IPS DF 6.9 (cell line): Measurements from ENCODE around the gene RYR3.
"Not testable (repeated sequence)": the region's sequence is repeated elsewhere in the genome, so short reads cannot be mapped to it uniquely, and the experiment has no call there.

Experiments
- DNase-seq: peaks from one replicate; pipeline ENCODE4 v3.0.0-alpha.2; 2013; ENCODE audit warnings: low read depth, low spot score
- H3K27ac ChIP-seq: one replicate; pipeline ENCODE4 v1.5.1; 2013; ENCODE audit warnings: low read length, control low read depth
- H3K27me3 ChIP-seq: 2 replicates; pipeline ENCODE4 v1.6.1; 2013; ENCODE audit warnings: mild to moderate bottlenecking, low read length; ENCODE audit not compliant: control insufficient read depth, insufficient read depth
- H3K36me3 ChIP-seq: 2 replicates; pipeline ENCODE4 v1.6.1; 2013; ENCODE audit warnings: low read length; ENCODE audit not compliant: control insufficient read depth, insufficient read depth
- H3K4me1 ChIP-seq: 2 replicates; pipeline ENCODE4 v1.6.1; 2013; ENCODE audit warnings: low read length; ENCODE audit not compliant: control insufficient read depth, insufficient read depth
- H3K4me3 ChIP-seq: 2 replicates; pipeline ENCODE4 v1.5.1; 2013; ENCODE audit warnings: mild to moderate bottlenecking, low read length
- H3K9me3 ChIP-seq: 2 replicates; pipeline ENCODE4 v1.6.1; 2013; ENCODE audit warnings: low read length, inconsistent platforms; ENCODE audit not compliant: control insufficient read depth, insufficient read depth
- WGBS: extraction: QIAGEN DNeasy Blood & Tissue Kit; methylation state at CpG from one replicate; pipeline ENCODE4 v1.1.7; 2013; ENCODE audit warnings: mixed read lengths, missing lambda C conversion rate; ENCODE audit not compliant: insufficient read length, insufficient coverage; 5-methylcytosine and 5-hydroxymethylcytosine counted together

Gene RYR3

DNA sequence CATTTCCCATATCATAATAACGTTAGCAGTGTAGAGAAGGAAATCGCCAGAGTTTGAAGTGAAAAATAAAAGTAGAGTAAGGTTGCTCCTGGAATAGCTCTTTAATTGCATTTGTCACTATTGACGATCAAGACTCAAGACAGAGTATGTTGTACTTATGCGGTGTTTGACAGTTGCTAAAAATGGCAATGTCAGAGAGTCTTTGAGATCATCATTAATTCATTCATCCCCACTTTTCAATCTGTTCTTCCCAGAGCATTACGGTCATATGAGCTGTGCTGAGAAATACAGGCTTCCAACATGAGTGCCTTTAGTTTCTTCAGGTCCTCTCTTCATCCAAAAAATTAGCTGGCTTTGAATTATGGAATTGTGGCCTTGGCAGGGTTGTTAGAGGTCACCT is 483.7 kb downstream of the RYR3 start:
- Histone ChIP-seq H3K4me1 (no peaks in the 10 kb centered on the region), H3K27me3 (no peaks in the 10 kb centered on the region), H3K4me3 (no peak overlapping the region), H3K27ac (no peak overlapping the region), H3K9me3 (no peaks in the 10 kb centered on the region), H3K36me3 (no peaks in the 10 kb centered on the region)
- DNase-seq: no peak
- WGBS: no CpG with 5 or more reads among the region's 5 CpGs

DNA sequence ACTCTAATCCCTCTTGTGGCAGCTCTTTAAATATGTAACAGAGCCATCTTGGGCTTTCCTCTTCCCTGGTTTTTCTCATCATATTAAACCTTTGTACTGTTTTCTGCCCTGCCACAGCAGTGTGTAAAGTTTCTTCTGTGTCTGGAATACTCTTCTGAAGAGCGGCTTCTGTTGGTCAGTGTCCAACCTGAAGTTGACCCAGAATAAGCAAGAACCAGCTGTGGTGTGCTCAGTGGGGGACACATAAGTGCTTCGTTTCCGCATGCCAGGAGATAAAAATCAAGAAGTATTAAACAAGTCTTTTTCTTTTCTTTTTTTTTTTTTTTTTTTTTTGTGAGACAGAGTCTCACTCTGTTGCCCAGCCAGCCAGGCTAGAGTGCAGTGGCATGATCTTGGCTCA is 484.3 kb downstream of the RYR3 start:
- no peaks in the 10 kb centered on the region for H3K4me1 ChIP-seq
- DNase-seq: no peak
- H3K9me3 ChIP-seq: no peaks in the 10 kb centered on the region
- no peak overlapping the region for H3K4me3 ChIP-seq
- H3K27me3 ChIP-seq: no peaks in the 10 kb centered on the region
- H3K36me3 ChIP-seq: no peaks in the 10 kb centered on the region
- no CpG with 5 or more reads among the region's 3 CpGs for WGBS
- H3K27ac ChIP-seq: no peak overlapping the region

DNA sequence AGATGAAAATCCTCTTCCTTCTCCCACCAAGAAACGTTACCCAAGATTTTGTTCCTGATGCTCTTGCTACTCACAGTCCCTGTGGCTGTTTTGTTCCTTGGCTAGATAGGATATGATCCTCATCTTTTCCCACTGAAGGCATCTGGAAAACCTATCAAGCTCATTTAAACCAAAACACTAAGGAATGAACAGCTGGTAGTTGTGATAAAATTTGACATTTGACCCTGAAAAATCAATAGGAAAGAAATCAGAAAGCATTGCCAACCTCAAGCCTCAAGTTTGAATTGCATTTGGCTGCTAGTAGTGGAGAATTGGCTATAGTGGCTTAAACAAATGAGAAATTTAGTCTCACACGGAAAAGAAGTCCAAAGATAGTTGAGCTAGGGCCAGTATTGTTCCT is 486.9 kb downstream of the RYR3 start:
- Histone ChIP-seq H3K36me3 (no peaks in the 10 kb centered on the region), H3K9me3 (no peaks in the 10 kb centered on the region), H3K4me1 (no peaks in the 10 kb centered on the region), H3K27ac (no peak overlapping the region), H3K27me3 (no peaks in the 10 kb centered on the region), H3K4me3 (no peak overlapping the region)
- DNase-seq: no peak
- no CpG with 5 or more reads among the region's 2 CpGs for WGBS

DNA sequence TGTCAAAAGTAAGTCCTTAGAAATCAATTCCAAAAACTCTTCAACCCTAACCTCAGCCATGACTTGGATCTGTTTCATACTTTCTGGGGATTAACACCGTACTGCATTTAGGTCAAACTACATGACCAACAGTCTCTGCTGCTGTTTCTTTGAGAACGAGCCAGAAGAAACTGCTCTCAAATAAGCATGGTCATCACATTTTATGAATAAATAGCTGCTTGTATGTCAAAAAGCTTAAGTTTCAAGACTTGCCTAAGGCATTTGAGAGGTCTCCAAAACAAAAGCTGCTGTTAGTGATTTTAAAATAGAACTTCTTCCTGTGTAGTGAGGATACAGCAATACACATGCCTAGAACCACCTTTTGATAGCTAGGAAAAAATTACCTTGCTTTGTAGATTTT is 491.2 kb downstream of the RYR3 start:
- H3K36me3 ChIP-seq: no peaks in the 10 kb centered on the region
- no peak for DNase-seq
- H3K27ac ChIP-seq: no peak overlapping the region
- no CpG with 5 or more reads among the region's 2 CpGs for WGBS
- no peak overlapping the region for H3K4me3 ChIP-seq
- H3K27me3 ChIP-seq: no peaks in the 10 kb centered on the region
- no peaks in the 10 kb centered on the region for H3K4me1 ChIP-seq
- H3K9me3 ChIP-seq: no peaks in the 10 kb centered on the region

DNA sequence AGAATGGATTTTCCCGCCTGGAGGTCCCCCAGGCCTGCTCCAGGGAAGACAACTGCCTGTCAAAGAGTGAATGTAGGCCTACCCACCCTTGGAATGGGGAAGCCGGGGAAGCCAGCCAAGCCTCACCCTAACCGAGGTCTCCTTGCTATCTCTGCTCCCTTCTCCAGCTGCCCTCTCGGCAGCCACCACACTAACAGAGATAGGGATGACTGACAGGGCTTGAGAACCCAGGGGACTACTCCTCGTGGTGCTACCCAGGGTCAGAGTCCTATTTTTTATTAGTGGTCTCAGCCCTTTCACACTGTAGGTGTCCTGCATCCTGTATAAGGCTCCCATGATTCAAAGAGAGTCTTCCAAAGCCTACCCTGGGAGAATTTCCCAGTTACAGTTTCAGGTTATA is 496.9 kb downstream of the RYR3 start:
- no peaks in the 10 kb centered on the region for H3K9me3 ChIP-seq
- H3K27ac ChIP-seq: no peak overlapping the region
- no CpG with 5 or more reads among the region's 5 CpGs for WGBS
- H3K4me1 ChIP-seq: no peaks in the 10 kb centered on the region
- H3K27me3 ChIP-seq: no peaks in the 10 kb centered on the region
- H3K36me3 ChIP-seq: no peaks in the 10 kb centered on the region
- no peak for DNase-seq
- H3K4me3 ChIP-seq: no peak overlapping the region

DNA sequence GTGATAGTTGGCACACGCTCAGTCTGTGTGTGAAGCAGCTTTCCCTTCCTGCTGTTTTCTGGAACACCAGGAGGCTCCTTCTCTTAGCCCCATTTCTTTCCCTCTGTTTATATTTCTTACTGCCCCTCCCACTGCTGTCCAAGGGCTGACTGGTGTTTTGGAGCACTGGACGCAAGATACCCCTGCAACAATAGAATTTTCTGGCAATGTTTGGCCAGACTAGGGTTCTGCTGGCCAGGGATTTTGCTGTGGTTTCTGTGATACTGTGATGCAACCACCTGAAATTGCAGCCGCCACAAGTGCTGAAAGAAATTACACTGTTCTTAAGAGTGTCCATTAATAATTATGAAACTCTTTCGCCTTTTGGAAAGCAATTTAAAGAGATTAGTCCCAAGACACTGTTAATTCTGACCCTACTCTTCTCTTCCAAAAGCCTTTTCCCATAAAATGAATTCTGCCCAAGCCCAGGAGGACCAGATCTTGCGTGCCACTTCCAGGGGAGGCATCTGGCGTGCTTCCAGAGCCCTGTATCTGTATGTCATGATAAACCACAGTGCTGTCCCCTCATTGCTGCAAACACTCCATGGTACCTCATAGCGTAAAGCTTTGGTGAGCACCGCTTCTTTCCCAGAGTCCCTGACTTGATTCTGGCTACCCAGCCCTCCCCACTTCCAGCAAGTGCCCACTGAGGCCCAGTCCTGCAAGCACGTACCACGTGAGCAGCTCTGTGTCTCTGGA is 498.1 kb downstream of the RYR3 start:
- no peak for DNase-seq
- Histone ChIP-seq H3K4me3 (no peak overlapping the region), H3K9me3 (no peaks in the 10 kb centered on the region), H3K4me1 (no peaks in the 10 kb centered on the region), H3K27me3 (no peaks in the 10 kb centered on the region), H3K27ac (no peak overlapping the region), H3K36me3 (no peaks in the 10 kb centered on the region)
- WGBS: no CpG with 5 or more reads among the region's 10 CpGs

DNA sequence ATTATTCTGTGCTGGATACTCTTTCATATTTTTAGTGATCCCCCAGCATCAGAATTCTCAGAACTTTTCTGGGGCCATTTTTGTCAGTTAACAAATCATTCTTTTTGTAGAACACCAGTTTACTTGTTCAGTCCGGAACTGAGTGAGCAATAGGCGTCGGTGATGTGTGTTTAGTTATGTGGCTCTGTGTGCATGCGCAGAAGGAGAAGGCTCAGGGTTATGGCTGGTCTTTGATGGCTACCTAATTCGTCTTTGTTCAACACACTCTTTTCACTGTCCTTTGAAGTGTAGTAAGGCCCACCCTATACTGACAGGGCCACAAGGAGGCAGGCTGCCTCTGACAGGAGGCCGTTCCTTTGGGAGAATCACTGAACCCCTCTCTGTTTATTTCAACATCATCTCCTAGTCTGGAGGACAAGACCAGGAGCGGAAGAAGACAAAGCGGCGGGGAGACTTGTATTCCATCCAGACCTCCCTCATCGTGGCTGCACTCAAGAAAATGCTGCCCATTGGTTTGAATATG is 499.4 kb downstream of the RYR3 start:
- no peak for DNase-seq
- no peak overlapping the region for H3K4me3 ChIP-seq
- H3K27me3 ChIP-seq: no peaks in the 10 kb centered on the region
- no peaks in the 10 kb centered on the region for H3K4me1 ChIP-seq
- no peak overlapping the region for H3K27ac ChIP-seq
- no peaks in the 10 kb centered on the region for H3K36me3 ChIP-seq
- no peaks in the 10 kb centered on the region for H3K9me3 ChIP-seq
- WGBS: no CpG with 5 or more reads among the region's 10 CpGs

DNA sequence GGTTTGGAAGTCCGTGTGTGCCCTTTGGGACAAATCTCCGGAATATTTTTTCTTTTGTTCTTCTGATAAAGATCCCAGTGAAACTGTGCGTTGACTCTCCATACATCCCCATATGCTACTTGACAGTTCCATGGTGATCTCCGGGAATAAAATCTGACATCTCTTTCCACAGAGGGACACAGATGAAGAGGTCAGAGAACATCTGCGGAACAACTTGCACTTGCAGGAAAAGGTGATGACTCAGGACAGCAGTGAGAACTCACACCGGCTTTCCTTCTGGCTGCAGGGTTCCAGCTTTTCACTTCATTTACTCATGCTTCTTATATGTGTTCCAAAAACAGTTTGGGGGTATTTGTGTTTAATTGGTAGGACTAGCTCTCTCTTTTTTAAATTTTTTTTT is 500.0 kb downstream of the RYR3 start:
- DNase-seq: no peak
- Histone ChIP-seq H3K36me3 (no peaks in the 10 kb centered on the region), H3K9me3 (no peaks in the 10 kb centered on the region), H3K27me3 (no peaks in the 10 kb centered on the region), H3K27ac (no peak overlapping the region), H3K4me1 (no peaks in the 10 kb centered on the region), H3K4me3 (no peak overlapping the region)
- WGBS: no CpG with 5 or more reads among the region's 6 CpGs

DNA sequence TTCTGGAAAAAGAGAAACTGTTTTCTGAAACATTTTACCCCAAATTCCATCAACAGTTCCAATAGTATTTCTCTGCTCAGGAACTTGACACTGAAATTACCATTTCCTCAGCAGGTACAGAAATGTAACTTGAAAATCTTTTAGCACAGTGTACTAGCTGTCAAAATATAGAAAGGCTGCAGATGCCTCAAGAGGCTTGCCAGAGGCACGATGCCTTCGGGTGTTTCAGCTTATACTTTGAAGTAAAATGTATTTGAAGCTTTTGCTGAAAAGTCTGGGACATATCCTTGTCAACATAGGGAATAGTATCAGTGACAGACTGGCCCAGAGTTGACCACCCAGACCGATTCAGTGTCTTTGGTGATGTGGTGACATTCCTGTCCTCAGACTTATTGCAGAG is 503.1 kb downstream of the RYR3 start:
- H3K27me3 ChIP-seq: no peaks in the 10 kb centered on the region
- no peaks in the 10 kb centered on the region for H3K36me3 ChIP-seq
- H3K4me3 ChIP-seq: no peak overlapping the region
- no peak for DNase-seq
- H3K4me1 ChIP-seq: no peaks in the 10 kb centered on the region
- no peak overlapping the region for H3K27ac ChIP-seq
- WGBS: no CpG with 5 or more reads among the region's 3 CpGs
- no peaks in the 10 kb centered on the region for H3K9me3 ChIP-seq

DNA sequence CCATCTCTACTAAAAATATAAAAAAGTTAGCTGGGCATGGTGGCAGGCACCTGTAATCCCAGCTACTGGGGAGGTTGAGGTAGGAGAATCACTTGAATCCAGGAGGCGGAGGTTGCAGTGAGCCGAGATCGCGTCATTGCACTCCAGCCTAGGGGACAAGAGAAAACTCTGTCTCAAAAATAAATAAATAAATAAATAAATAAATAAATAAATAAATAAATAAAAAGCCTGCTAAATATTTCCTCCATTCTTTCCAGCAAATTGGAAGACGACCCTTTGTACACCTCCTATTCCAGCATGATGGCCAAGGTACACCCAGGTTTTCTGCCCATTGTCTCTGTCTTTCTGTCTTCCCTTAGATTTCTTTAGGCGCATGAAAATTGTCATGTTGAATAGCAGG is 508.7 kb downstream of the RYR3 start:
- H3K4me1 ChIP-seq, H3K4me3 ChIP-seq, DNase-seq, H3K36me3 ChIP-seq, H3K27ac ChIP-seq, H3K9me3 ChIP-seq, H3K27me3 ChIP-seq: not testable (repeated sequence)
- WGBS: no CpG with 5 or more reads among the region's 6 CpGs

DNA sequence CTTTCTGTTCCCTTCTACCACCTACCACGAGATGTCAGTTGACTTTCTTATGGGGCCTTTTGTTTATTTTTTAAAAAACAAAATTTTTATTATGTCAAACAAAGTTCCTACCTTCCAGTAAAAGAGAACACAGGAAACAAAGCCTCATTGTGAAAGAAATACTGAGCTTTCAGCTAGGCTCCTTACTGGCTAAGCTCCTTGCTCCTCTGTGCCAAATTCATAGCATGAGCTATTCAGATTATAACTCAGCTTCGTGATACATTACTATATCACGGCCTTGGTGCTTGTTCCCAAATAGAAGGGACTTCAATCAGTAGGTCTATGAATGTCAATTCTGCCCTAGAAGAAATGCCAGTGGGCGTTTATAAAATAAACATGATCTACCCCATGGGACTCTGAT is 511.7 kb downstream of the RYR3 start:
- no CpG with 5 or more reads among the region's 4 CpGs for WGBS
- Histone ChIP-seq H3K36me3 (no peaks in the 10 kb centered on the region), H3K4me1 (no peaks in the 10 kb centered on the region), H3K27me3 (no peaks in the 10 kb centered on the region), H3K9me3 (no peaks in the 10 kb centered on the region), H3K4me3 (no peak overlapping the region), H3K27ac (no peak overlapping the region)
- no peak for DNase-seq
